IMR-90 (cell line): ENCODE data around the gene EPHB6. TPM values are rescaled to one million over a fixed set of nuclear protein-coding genes. Genes with fewer than 3 reads are reported as not detected.

Experiments
- ATAC-seq: fragments of 200-7000 bp; cut with Tn5 transposase; 2 replicates; pipeline ENCODE4 v1.9.1; 2020; ENCODE audit warnings: low read depth, mild to moderate bottlenecking, moderate library complexity
- BruUV-seq: library from RNA; stranded (reverse); fragments of 400-500 nt; replicated peaks from 2 replicates; lab custom pipeline; 2021; lab: Mats Ljungman, UMichigan
- CTCF ChIA-PET: fragments of 300-600 bp; formaldehyde crosslinking; extraction: SDS; loops from one replicate; lab custom pipeline; 2021; ENCODE audit warnings: antibody characterized with exemption; lab: Yijun Ruan, JAX
- POLR2A ChIA-PET: fragments of 300-600 bp; sonication (Branson Sonifier 250); formaldehyde crosslinking; loops from one replicate; lab custom pipeline; 2022; ENCODE audit warnings: antibody characterized with exemption; ENCODE audit not compliant: unreplicated experiment; lab: Charles Lee
- DNase-seq: peaks from one replicate; pipeline ENCODE4 v3.0.0; 2013
- H2AFZ ChIP-seq: replicated peaks from 2 replicates; pipeline ENCODE3; 2013; ENCODE audit warnings: low read length, mild to moderate bottlenecking; ENCODE audit not compliant: poor library complexity
- H2AK5ac ChIP-seq: 2 replicates; pipeline ENCODE4 v1.6.1; 2013; ENCODE audit warnings: low read depth, low read length, inconsistent platforms
- H2AK9ac ChIP-seq: replicated peaks from 2 replicates; pipeline ENCODE3; 2013; ENCODE audit warnings: mild to moderate bottlenecking, low read depth, low read length, moderate library complexity; ENCODE audit not compliant: poor library complexity
- H2BK120ac ChIP-seq: 2 replicates; pipeline ENCODE4 v1.6.1; 2013; ENCODE audit warnings: low read depth, low read length, inconsistent platforms
- H2BK15ac ChIP-seq: 3 replicates; pipeline ENCODE4 v1.6.1; 2013; ENCODE audit warnings: low read depth, low read length, inconsistent platforms
- H2BK20ac ChIP-seq: 2 replicates; pipeline ENCODE4 v1.6.1; 2013; ENCODE audit warnings: low read depth, mild to moderate bottlenecking, inconsistent platforms, low read length, moderate library complexity
- H2BK5ac ChIP-seq: 2 replicates; pipeline ENCODE4 v1.6.1; 2013; ENCODE audit warnings: mild to moderate bottlenecking, low read depth, low read length, inconsistent platforms; ENCODE audit not compliant: poor library complexity, severe bottlenecking
- H3K14ac ChIP-seq: replicated peaks from 2 replicates; pipeline ENCODE4 v1.6.1; 2013; ENCODE audit warnings: low read depth, low read length, inconsistent platforms
- H3K18ac ChIP-seq: 2 replicates; pipeline ENCODE4 v1.6.1; 2013; ENCODE audit warnings: low read depth, low read length, control low read depth
- H3K23ac ChIP-seq: 2 replicates; pipeline ENCODE4 v1.6.1; 2013; ENCODE audit warnings: low read depth, low read length, inconsistent platforms
- H3K27ac ChIP-seq: 2 replicates; pipeline ENCODE4 v1.5.1; 2013; ENCODE audit warnings: mild to moderate bottlenecking, control low read depth, low read length; ENCODE audit not compliant: insufficient read depth
- H3K27me3 ChIP-seq: 2 replicates; pipeline ENCODE4 v1.6.1; 2013; ENCODE audit warnings: low read length; ENCODE audit not compliant: control insufficient read depth, insufficient read depth
- H3K36me3 ChIP-seq: 2 replicates; pipeline ENCODE4 v1.6.1; 2013; ENCODE audit warnings: low read length, mixed read lengths; ENCODE audit not compliant: control insufficient read depth, insufficient read depth
- H3K4ac ChIP-seq: 2 replicates; pipeline ENCODE4 v1.6.1; 2013; ENCODE audit warnings: low read depth, low read length, inconsistent platforms
- H3K4me1 ChIP-seq: 2 replicates; pipeline ENCODE4 v1.6.1; 2013; ENCODE audit warnings: low read length, mixed read lengths; ENCODE audit not compliant: control insufficient read depth, insufficient read depth
- H3K4me2 ChIP-seq: 2 replicates; pipeline ENCODE4 v1.6.1; 2013; ENCODE audit warnings: low read depth, mild to moderate bottlenecking, control low read depth, low read length, moderate library complexity
- H3K4me3 ChIP-seq: 2 replicates; pipeline ENCODE4 v1.5.1; 2013; ENCODE audit warnings: low read depth, mild to moderate bottlenecking, control low read depth, low read length, moderate library complexity; ENCODE audit not compliant: insufficient read depth
- H3K56ac ChIP-seq: 2 replicates; pipeline ENCODE4 v1.6.1; 2013; ENCODE audit warnings: low read length, inconsistent platforms; ENCODE audit not compliant: insufficient read depth; ENCODE audit errors: extremely low read depth
- H3K79me1 ChIP-seq, 2 experiments: 2 replicates each; pipeline ENCODE4 v1.6.1; 2013; ENCODE audit warnings: low read length in 2 of 2, inconsistent platforms in 1 of 2, low read depth in 1 of 2
- H3K9ac ChIP-seq: 2 replicates; pipeline ENCODE4 v1.6.1; 2013; ENCODE audit warnings: low read depth, low read length, control low read depth
- H3K9me1 ChIP-seq: 2 replicates; pipeline ENCODE4 v1.6.1; 2013; ENCODE audit warnings: low read length, inconsistent platforms; ENCODE audit not compliant: insufficient read depth
- H3K9me3 ChIP-seq: 2 replicates; pipeline ENCODE4 v1.6.1; 2013; ENCODE audit warnings: low read length; ENCODE audit not compliant: control insufficient read depth, insufficient read depth
- H4K20me1 ChIP-seq: 2 replicates; pipeline ENCODE4 v1.6.1; 2013; ENCODE audit warnings: low read length, inconsistent platforms; ENCODE audit not compliant: insufficient read depth
- H4K5ac ChIP-seq: 2 replicates; pipeline ENCODE4 v1.6.1; 2013; ENCODE audit warnings: mild to moderate bottlenecking, low read depth, low read length, control low read depth
- H4K8ac ChIP-seq, 2 experiments: 2 replicates each; pipeline ENCODE4 v1.6.1; 2013; ENCODE audit warnings: low read depth in 2 of 2, low read length in 2 of 2, control low read depth in 1 of 2, inconsistent platforms in 1 of 2
- H4K91ac ChIP-seq: 2 replicates; pipeline ENCODE4 v1.6.1; 2013; ENCODE audit warnings: low read depth, low read length, inconsistent platforms; ENCODE audit not compliant: insufficient read depth
- CEBPB ChIP-seq: IDR thresholded peaks from 2 replicates; pipeline ENCODE4 v1.6.1; 2012; ENCODE audit warnings: low read depth, low read length, improper control_type of control experiment
- MAFK ChIP-seq: IDR thresholded peaks from 2 replicates; pipeline ENCODE4 v1.6.1; 2012; ENCODE audit warnings: low read depth, low read length, improper control_type of control experiment
- WGBS, 2 experiments: methylation state at CpG; one replicate each; pipeline versions ENCODE4 v1.1.5 to v1.1.7; 2013; ENCODE audit warnings: missing lambda C conversion rate in 2 of 2; ENCODE audit not compliant: insufficient read length in 1 of 2; ENCODE audit errors: extremely low coverage in 2 of 2; 5-methylcytosine and 5-hydroxymethylcytosine counted together
- dilution Hi-C: fragments of 300-500 bp; cut with HindIII; formaldehyde crosslinking; loops from one replicate; pipeline ENCODE4 v1.14.3; 2018; ENCODE audit warnings: low sequenced_read_pairs; ENCODE audit not compliant: unreplicated experiment
- in situ Hi-C: fragments of 300-500 bp; cut with MboI; formaldehyde crosslinking; loops from 3 replicates; pipeline ENCODE4 v1.14.3; 2019; ENCODE audit warnings: low sequenced_read_pairs, inconsistent platforms, mixed read lengths
- intact Hi-C: fragments of 100-400 bp; cut with micrococcal nuclease; formaldehyde crosslinking; loops from 2 replicates; pipeline ENCODE4 v1.10.0; 2022
- polyA plus RNA-seq, 3 experiments: library from polyadenylated mRNA; depleted of rRNA; stranded (reverse); fragments of >200 nt; gene quantifications; 2 replicates each; pipeline ENCODE4 v1.2.3, GENCODE V29; 2012; ENCODE audit warnings: low replicate concordance in 1 of 3
- total RNA-seq: library from RNA; depleted of rRNA; stranded (reverse); fragments of >200 nt; gene quantifications from 2 replicates; pipeline ENCODE4 v1.2.3, GENCODE V29; 2012
- TF ChIP-seq, protein P1 (sequence below): fragments of 150-350 bp; IDR thresholded peaks from 2 replicates; pipeline ENCODE4 v1.6.1; 2017; ENCODE audit warnings: mild to moderate bottlenecking, antibody characterized with exemption, low read length, low read depth

Gene EPHB6
- total and polyA plus RNA-seq, 2 of the 4 experiments (the other 2 are of a cell fraction): under 0.01 to 0.60 TPM

GRCh38 chr7:142894112-142894984, 39.5 kb downstream of the EPHB6 start:
- Histone ChIP-seq H2BK120ac (no peak overlapping the region), H3K4me2 (no peak overlapping the region), H3K4me1 (no peaks in the 10 kb centered on the region), H2BK20ac (no peak overlapping the region), H4K8ac (no peak overlapping the region), H3K9me1 (no peaks in the 10 kb centered on the region), H4K91ac (no peak overlapping the region), H2AFZ (no peak overlapping the region), H4K20me1 (no peaks in the 10 kb centered on the region), H3K23ac (no peak overlapping the region), H3K18ac (no peak overlapping the region), H2BK5ac (no peak overlapping the region), H2AK9ac (no peak overlapping the region), H3K9ac (no peak overlapping the region), H2BK15ac (no peak overlapping the region), H3K36me3 (no peaks in the 10 kb centered on the region), H4K5ac (no peak overlapping the region), H3K56ac (no peak overlapping the region), H3K27me3 (no peaks in the 10 kb centered on the region), H3K79me1 (no peaks in the 10 kb centered on the region), H3K14ac (no peak overlapping the region), H2AK5ac (no peak overlapping the region), H3K4me3 (no peak overlapping the region), H3K4ac (no peak overlapping the region), H3K27ac (no peak overlapping the region), H3K9me3 (peaks cover 6% of the 10 kb centered on the region; the same call in 1 of the 2 replicates)
- dilution Hi-C loops: no loop called here
- ChIA-PET POLR2A (no interaction called here), CTCF (no interaction called here)
- intact Hi-C loops: no loop called here
- ATAC-seq (no peak), DNase-seq (no peak)
- 25% methylated on average over 1 of the region's 12 CpGs; no CpG with 5 or more reads in 1 of the 2 experiments for WGBS, 2 experiments
- TF ChIP-seq CEBPB (no peak), MAFK (no peak)
- TF ChIP-seq, protein P1, sequence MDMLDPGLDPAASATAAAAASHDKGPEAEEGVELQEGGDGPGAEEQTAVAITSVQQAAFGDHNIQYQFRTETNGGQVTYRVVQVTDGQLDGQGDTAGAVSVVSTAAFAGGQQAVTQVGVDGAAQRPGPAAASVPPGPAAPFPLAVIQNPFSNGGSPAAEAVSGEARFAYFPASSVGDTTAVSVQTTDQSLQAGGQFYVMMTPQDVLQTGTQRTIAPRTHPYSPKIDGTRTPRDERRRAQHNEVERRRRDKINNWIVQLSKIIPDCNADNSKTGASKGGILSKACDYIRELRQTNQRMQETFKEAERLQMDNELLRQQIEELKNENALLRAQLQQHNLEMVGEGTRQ: no peak
- in situ Hi-C loops: no loop called here
- BruUV-seq: no TSS peak
